GM21529 (cell line): ENCODE results near the gene OFD1.

Experiments
- ATAC-seq: cut with Tn5 transposase; IDR thresholded peaks from one replicate; pipeline ENCODE4 v1.9.1; 2021; ENCODE audit not compliant: unreplicated experiment

OFD1 gene

DNA sequence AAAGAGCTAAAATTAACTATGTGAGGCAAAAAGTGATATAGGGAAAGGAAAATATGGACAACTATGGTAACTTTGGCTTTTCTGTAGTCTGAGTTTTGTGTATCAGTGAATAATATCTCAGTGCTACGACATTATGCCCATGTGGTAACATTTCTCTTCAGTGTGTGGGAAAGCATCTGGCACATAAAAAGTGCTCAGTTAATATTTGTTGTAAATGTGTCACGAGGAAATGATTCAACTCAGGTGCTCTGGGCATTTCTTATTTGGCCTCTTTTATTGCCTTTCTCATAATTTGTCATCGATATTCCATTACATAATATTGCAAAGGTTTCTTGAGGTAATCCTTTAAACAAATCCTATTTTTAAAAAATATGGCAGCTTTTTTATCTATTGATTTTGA is 17.6 kb downstream of the OFD1 start:
- no peak for ATAC-seq

DNA sequence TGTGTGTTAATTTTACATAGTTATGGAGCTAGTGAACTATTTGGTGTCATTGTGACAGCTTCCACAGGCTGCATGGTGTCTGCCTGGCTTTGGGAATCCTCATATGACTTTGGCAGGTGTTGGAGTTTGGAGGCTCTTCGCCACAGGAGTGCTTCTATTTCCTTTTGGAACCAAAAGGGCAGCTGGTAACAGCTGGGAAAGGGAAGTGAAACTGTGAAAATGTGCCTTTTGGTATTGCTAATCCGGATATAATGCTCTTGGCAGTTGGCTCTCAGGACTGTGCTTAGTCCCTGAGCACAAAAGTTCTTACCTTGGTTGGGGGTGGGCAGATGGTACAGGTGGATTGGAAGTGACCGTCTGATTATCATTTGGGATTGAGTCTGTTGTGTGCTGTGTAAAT is 18.1 kb downstream of the OFD1 start:
- ATAC-seq = peak; percentile 77

DNA sequence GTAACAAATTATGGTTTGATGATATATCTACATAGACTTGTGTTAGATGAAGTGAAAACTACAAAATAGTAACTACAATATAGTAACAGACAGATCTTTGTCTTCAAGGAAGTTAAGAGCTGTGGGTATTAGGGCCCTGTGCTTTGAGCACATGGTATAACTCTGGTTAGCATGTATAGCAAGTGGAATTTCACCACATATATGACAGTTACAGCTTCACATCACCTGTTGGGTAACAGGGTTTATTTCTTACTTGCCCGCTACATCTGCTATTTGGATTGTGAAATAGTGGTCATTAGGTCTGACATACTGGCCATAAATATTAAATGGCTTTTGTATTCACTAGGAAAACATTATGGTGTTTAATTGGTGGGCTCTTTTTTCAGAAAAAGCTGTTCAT is 20.2 kb downstream of the OFD1 start:
- no peak for ATAC-seq

DNA sequence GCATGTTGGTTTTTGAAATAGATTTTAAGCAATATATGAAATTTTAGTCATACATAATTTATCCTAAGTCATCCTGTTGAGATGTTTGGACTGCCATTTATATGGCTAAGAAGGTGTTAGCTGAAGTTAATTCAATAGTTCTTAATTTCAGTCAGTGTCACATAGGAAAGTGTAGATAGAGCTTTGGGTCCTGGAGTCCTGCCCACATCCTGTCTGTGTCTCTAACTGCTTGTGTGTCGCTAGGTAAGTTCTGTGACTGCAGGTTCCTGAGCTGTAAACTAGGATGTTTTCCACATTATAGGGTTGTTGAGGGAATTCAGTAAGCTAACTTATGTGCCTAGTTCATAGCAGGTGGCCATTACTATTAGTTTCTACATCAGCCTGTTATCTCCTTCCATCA is 20.7 kb downstream of the OFD1 start:
- ATAC-seq = no peak

- no peak for ATAC-seq
Observed at GRCh38 chrX:13756381-13756780, 21.8 kb downstream of the OFD1 start.

- peak; percentile 78 for ATAC-seq
Observed at GRCh38 chrX:13759152-13759718, 24.7 kb downstream of the OFD1 start.

DNA sequence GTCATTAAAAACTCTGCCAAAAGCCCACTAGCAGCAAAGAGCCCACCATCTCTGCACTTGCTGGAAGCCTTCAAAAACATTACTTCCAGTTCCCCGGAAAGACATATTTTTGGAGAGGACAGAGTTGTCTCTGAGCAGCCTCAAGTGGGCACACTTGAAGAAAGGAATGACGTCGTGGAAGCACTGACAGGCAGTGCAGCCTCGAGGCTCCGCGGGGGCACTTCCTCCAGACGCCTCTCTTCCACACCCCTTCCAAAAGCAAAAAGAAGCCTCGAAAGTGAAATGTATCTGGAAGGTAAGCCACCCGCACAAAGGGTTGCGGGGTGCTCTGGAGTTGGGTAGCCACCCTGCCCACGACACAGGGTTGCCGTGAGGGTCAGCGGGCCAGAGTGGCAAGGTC is 25.9 kb downstream of the OFD1 start:
- no peak for ATAC-seq

GRCh38 chrX:13761606-13762414 is 27.3 kb downstream of the OFD1 start:
- peak; percentile 73 for ATAC-seq

GRCh38 chrX:13763489-13763888 is 28.9 kb downstream of the OFD1 start:
- no peak for ATAC-seq

- no peak for ATAC-seq
Observed at GRCh38 chrX:13764281-13764680, 29.7 kb downstream of the OFD1 start.

GRCh38 chrX:13764765-13765164 is 30.2 kb downstream of the OFD1 start:
- no peak for ATAC-seq

DNA sequence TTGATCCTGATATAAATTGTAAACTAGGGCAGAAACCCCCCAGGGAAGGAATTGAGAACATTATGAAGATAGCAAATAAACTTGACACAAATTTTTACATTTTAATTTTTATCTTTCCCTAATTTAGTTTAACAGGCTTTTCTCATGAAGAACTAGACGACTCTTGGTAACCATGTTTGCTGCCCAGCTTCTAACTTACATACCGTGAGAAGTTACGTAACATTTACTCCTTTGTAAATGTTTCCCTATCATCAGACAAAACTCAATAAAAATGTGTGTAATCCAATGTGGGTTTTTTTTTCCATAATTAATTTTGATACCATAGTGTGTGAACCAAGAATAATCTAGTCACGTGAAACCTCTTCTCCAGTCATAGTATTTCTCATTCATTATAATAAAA is 34.4 kb downstream of the OFD1 start:
- no peak for ATAC-seq

DNA sequence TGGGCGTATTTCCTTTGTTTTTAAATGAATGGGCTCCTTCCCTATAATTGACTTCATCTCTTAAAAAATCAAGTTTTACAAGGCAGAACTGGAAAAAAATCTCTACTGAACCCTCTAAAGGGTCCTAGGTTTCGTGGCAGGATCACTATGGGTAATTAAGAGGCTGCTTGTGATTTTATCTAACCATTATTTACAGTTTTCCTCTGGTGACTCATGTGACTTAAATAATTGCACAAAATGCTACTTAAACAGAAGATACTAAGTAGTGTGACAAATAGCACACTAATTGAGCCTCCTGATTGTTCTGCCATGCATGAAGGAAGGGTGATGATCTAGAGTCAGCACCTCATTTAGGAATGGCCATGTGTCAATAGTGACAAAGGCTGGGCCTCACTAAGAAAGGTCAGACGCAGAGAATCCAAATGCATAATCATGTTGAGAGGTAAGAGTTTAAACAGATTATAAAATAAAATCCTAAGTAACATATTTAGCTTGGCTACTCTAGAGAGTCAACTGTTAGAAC is 35.5 kb downstream of the OFD1 start:
- no peak for ATAC-seq

GRCh38 chrX:13774696-13775095 is 40.1 kb downstream of the OFD1 start:
- no peak for ATAC-seq

GRCh38 chrX:13775837-13776236 is 41.3 kb downstream of the OFD1 start:
- ATAC-seq = no peak

GRCh38 chrX:13776387-13776786 is 41.8 kb downstream of the OFD1 start:
- ATAC-seq = no peak

GRCh38 chrX:13778916-13779315 is 44.4 kb downstream of the OFD1 start:
- ATAC-seq = no peak

GRCh38 chrX:13780868-13781427 is 46.4 kb downstream of the OFD1 start:
- no peak for ATAC-seq

GRCh38 chrX:13786048-13786447 is 51.5 kb downstream of the OFD1 start:
- no peak for ATAC-seq

GRCh38 chrX:13790206-13791131 is 55.9 kb downstream of the OFD1 start:
- no peak for ATAC-seq

GRCh38 chrX:13791145-13791544 is 56.6 kb downstream of the OFD1 start:
- ATAC-seq = no peak
